A549 (cell line): Measurements from ENCODE around the gene KRT81. TPM values are rescaled to one million over a fixed set of nuclear protein-coding genes. Genes with fewer than 3 reads are reported as not detected.
A peak's percentile ranks its signal among the peaks of the same experiment; 100 is the strongest.

ENCODE experiments used
- ATAC-seq, 2 experiments: fragments of 200-7000 bp in 1 of 2; fragments of >200 bp in 1 of 2; cut with Nextera tagmentation in 1 of 2; cut with Tn5 transposase in 1 of 2; 3 replicates each; pipeline versions ENCODE4 v1.8.0 to v1.9.1; 2018 to 2020; ENCODE audit warnings: mild to moderate bottlenecking in 1 of 2, moderate library complexity in 1 of 2
- CTCF ChIA-PET: fragments of 300-600 bp; sonication (Branson Sonifier 250); formaldehyde crosslinking; extraction: SDS; loops from one replicate; lab custom pipeline; 2021; ENCODE audit warnings: antibody characterized with exemption, inconsistent platforms; lab: Yijun Ruan, JAX
- POLR2A ChIA-PET: fragments of 350-600 bp; formaldehyde crosslinking; extraction: SDS; loops from one replicate; lab custom pipeline; 2021; ENCODE audit warnings: antibody characterized with exemption, inconsistent platforms; lab: Yijun Ruan, JAX
- DNase-seq, 2 experiments: peaks; one replicate each; pipeline versions ENCODE4 v3.0.0 to v3.0.0-alpha.2; 2011 to 2016; ENCODE audit warnings: low read depth in 1 of 2, low spot score in 1 of 2
- FAIRE-seq: peaks from 2 replicates; lab custom pipeline; 2011; peaks lifted over from hg19 to GRCh38; lab: Jason Lieb, UNC
- H3K27ac ChIP-seq, 2 experiments: fragments of >200 bp; sonication (Bioruptor Twin); formaldehyde crosslinking; 3 replicates each; pipeline ENCODE4 v1.5.1; 2016 to 2017
- H3K4me1 ChIP-seq: fragments of >200 bp; sonication (Bioruptor Twin); formaldehyde crosslinking; 3 replicates; pipeline ENCODE4 v1.6.1; 2016
- H3K4me2 ChIP-seq: fragments of >200 bp; sonication (Bioruptor Twin); formaldehyde crosslinking; 3 replicates; pipeline ENCODE4 v1.6.1; 2016
- H3K4me3 ChIP-seq: fragments of >200 bp; sonication (Bioruptor Twin); formaldehyde crosslinking; 3 replicates; pipeline ENCODE4 v1.5.1; 2016
- H3K9me3 ChIP-seq: fragments of >200 bp; sonication (Bioruptor Twin); formaldehyde crosslinking; 3 replicates; pipeline ENCODE4 v1.6.1; 2016
- ATOH8 ChIP-seq: fragments of 250-450 bp; sonication (Bioruptor Pico); IDR thresholded peaks from 2 replicates; pipeline ENCODE4 v1.5.0; 2020; ENCODE audit warnings: low read depth, mild to moderate bottlenecking, moderate library complexity
- EHF ChIP-seq: fragments of 250-450 bp; sonication (Bioruptor Pico); IDR thresholded peaks from 2 replicates; pipeline ENCODE4 v1.5.0; 2020; ENCODE audit warnings: mild to moderate bottlenecking
- FOSB ChIP-seq: fragments of 250-450 bp; sonication (Bioruptor Pico); IDR thresholded peaks from 2 replicates; pipeline ENCODE4 v1.5.0; 2020; ENCODE audit warnings: mild to moderate bottlenecking, moderate library complexity
- FOXS1 ChIP-seq: fragments of 250-450 bp; sonication (Bioruptor Pico); IDR thresholded peaks from 2 replicates; pipeline ENCODE4 v1.5.0; 2020; ENCODE audit warnings: mild to moderate bottlenecking, moderate library complexity
- GATA3 ChIP-seq: IDR thresholded peaks from 2 replicates; pipeline ENCODE4 v1.6.1; 2012; ENCODE audit warnings: borderline replicate concordance
- HMGXB4 ChIP-seq: fragments of 250-450 bp; sonication (Bioruptor Pico); IDR thresholded peaks from 2 replicates; pipeline ENCODE4 v1.5.0; 2021; ENCODE audit warnings: mild to moderate bottlenecking, moderate library complexity, borderline replicate concordance
- HOXB13 ChIP-seq: fragments of 250-450 bp; sonication (Bioruptor Pico); IDR thresholded peaks from 2 replicates; pipeline ENCODE4 v1.5.0; 2020; ENCODE audit warnings: low read depth, mild to moderate bottlenecking, moderate library complexity
- HOXB5 ChIP-seq: fragments of 250-450 bp; sonication (Bioruptor Pico); IDR thresholded peaks from 2 replicates; pipeline ENCODE4 v1.5.0; 2020; ENCODE audit warnings: mild to moderate bottlenecking, moderate library complexity
- KDM1A ChIP-seq: fragments of 200-600 bp; sonication (generic); IDR thresholded peaks from 2 replicates; pipeline ENCODE4 v1.6.1; 2016; ENCODE audit warnings: low read depth, mild to moderate bottlenecking
- NR3C1 ChIP-seq: fragments of >200 bp; sonication (Bioruptor Twin); formaldehyde crosslinking; IDR thresholded peaks from 3 replicates; pipeline ENCODE4 v1.6.1; 2017
- PBX3 ChIP-seq: IDR thresholded peaks from 2 replicates; pipeline ENCODE4 v1.6.1; 2012
- POLR2A ChIP-seq: IDR thresholded peaks from 2 replicates; pipeline ENCODE4 v1.6.1; 2012; ENCODE audit warnings: mild to moderate bottlenecking, low read length
- POLR2AphosphoS2 ChIP-seq: conservative IDR thresholded peaks from 2 replicates; pipeline ENCODE4 v1.6.1; 2012; ENCODE audit warnings: low read length, improper control_type of control experiment, inconsistent platforms
- RAD21 ChIP-seq, 2 experiments: fragments of >200 bp in 1 of 2; sonication (Bioruptor Twin) in 1 of 2; formaldehyde crosslinking in 1 of 2; IDR thresholded peaks in 1 of 2; conservative IDR thresholded peaks in 1 of 2; 2 replicates in 1 of 2; 3 replicates in 1 of 2; pipeline ENCODE4 v1.6.1; 2012 to 2018; ENCODE audit warnings: inconsistent platforms in 1 of 2
- RARB ChIP-seq: fragments of 250-450 bp; sonication (Bioruptor Pico); IDR thresholded peaks from 2 replicates; pipeline ENCODE4 v1.8.0; 2021; ENCODE audit warnings: mild to moderate bottlenecking, moderate library complexity
- REST ChIP-seq: fragments of 200-600 bp; sonication (generic); IDR thresholded peaks from 2 replicates; pipeline ENCODE4 v1.6.1; 2016; ENCODE audit warnings: antibody characterized with exemption, mild to moderate bottlenecking, moderate library complexity
- SMC3 ChIP-seq: fragments of >200 bp; sonication (Bioruptor Twin); formaldehyde crosslinking; IDR thresholded peaks from 3 replicates; pipeline ENCODE4 v1.6.1; 2018; ENCODE audit warnings: inconsistent platforms
- TFCP2L1 ChIP-seq: fragments of 250-450 bp; sonication (Bioruptor Pico); IDR thresholded peaks from 2 replicates; pipeline ENCODE4 v1.5.0; 2021; ENCODE audit warnings: mild to moderate bottlenecking
- WGBS: methylation state at CpG from one replicate; pipeline ENCODE4 v1.1.6; 2017; ENCODE audit errors: missing lambda C conversion rate; 5-methylcytosine and 5-hydroxymethylcytosine counted together
- polyA plus RNA-seq, 4 experiments: library from polyadenylated mRNA; depleted of rRNA in 3 of 4; stranded (reverse); fragments of >200 nt; fragmentation: RNase III in 1 of 4; extraction: RNeasy Plus Mini Kit Qiagen cat#74134 plus additional on column Dnase treatment in 1 of 4; gene quantifications; 2 replicates in 3 of 4; 3 replicates in 1 of 4; pipeline ENCODE4 v1.2.3, GENCODE V29; 2011 to 2017
- TF ChIP-seq, protein P1 (sequence below): fragments of 450-650 bp; IDR thresholded peaks from 2 replicates; pipeline ENCODE4 v1.6.1; 2014; ENCODE audit warnings: antibody characterized with exemption
- TF ChIP-seq, protein P2 (sequence below): IDR thresholded peaks from 2 replicates; pipeline ENCODE4 v1.6.1; 2012; ENCODE audit warnings: low read depth, borderline replicate concordance
- TF ChIP-seq, protein P3 (sequence below): fragments of >200 bp; sonication (Bioruptor Twin); formaldehyde crosslinking; IDR thresholded peaks from 2 replicates; pipeline ENCODE4 v1.6.1; 2016

Gene KRT81
- polyA plus RNA-seq, 2 of the 4 experiments (the other 2 are of a cell fraction): 1,799 to 3,643 TPM

- TF ChIP-seq, protein P1, sequence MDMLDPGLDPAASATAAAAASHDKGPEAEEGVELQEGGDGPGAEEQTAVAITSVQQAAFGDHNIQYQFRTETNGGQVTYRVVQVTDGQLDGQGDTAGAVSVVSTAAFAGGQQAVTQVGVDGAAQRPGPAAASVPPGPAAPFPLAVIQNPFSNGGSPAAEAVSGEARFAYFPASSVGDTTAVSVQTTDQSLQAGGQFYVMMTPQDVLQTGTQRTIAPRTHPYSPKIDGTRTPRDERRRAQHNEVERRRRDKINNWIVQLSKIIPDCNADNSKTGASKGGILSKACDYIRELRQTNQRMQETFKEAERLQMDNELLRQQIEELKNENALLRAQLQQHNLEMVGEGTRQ: no peak
- no peak for TF ChIP-seq KDM1A
Observed at GRCh38 chr12:52285172-52285745, 6.1 kb downstream of the KRT81 start (continued).

DNA sequence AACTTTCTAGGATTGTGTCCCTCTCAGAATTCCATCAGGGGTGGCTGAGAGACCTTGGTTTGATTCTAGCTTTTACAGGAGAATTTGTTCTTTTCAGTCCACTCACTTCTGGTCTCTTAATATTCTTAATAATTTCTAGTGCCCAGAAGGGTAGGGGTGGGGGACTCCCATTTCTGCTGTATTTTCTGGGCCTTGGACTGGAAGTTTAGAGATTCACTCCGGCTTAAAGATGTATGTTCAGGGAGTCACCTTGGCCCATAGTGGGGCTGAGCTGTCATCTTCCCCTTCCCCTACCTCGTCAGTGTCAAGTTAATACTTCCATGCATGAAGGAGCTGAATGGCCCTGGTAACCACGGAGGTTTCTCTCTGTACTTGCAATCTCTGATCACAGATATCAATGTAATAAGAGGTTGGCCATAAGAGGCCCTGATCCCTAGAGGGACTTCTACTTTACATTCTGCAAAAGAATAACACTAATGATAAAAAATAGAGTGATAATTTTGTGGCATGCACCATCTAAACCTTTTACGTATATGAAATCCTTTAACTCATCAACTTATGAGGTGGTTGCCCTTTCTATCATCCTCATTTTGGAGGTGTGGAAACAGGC is 6.7 kb downstream of the KRT81 start:
- ChIA-PET POLR2A (interaction anchor here (0.7 to 11.7 kb wide), 13 partner anchors 9 to 1251 kb away, joined by 3 to 383 read pairs (median 7); partner anchors contain the start of gene KRT80), CTCF (interaction anchor here (0.9 to 15.3 kb wide), 15 partner anchors 13 to 696 kb away, joined by 3 to 387 read pairs (median 6); partner anchors contain the start of gene KRT83)
- Histone ChIP-seq H3K4me1 (peaks cover 62% of the 10 kb centered on the region), H3K4me2 (peak overlapping the region; percentile 94), H3K9me3 (no peaks in the 10 kb centered on the region), H3K27ac (peak overlapping the region; percentile 96 to 100), H3K4me3 (peak overlapping the region; percentile 59; the same call in 1 of the 3 replicates)
- ATAC-seq (no peak), FAIRE-seq (peak; percentile 94), DNase-seq (peak in 1 of 2 experiments; percentile 76)
- TF ChIP-seq RARB (peak; percentile 70), NR3C1 (no peak), RAD21 (conservative IDR thresholded peaks at IDR 0.05 in 1 of 2, IDR thresholded peaks at IDR 0.05 in 1 of 2) (peak in 1 of 2 experiments; percentile 2; a peak in 1 of 5 replicates), GATA3 (no peak; the same call in 1 of the 2 replicates), HOXB5 (CRISPR knock-in tag) (peak; percentile 1), FOXS1 (CRISPR knock-in tag) (0 out of 2 replicates have a peak, but pooled peaks have one; percentile 11), HMGXB4 (peak; percentile 15), ATOH8 (CRISPR knock-in tag) (0 out of 2 replicates have a peak, but pooled peaks have one; percentile 2), EHF (CRISPR knock-in tag) (peak; percentile 54), POLR2AphosphoS2 (peak; percentile 25; the same call in 1 of the 2 replicates), REST (no peak), SMC3 (no peak), PBX3 (peak; percentile 89), POLR2A (peak; percentile 55), HOXB13 (CRISPR knock-in tag) (no peak; the same call in none of the 2 replicates), FOSB (CRISPR knock-in tag) (peak; percentile 73), TFCP2L1 (CRISPR knock-in tag) (peak; percentile 49; the same call in 1 of the 2 replicates)
- TF ChIP-seq, protein P2, sequence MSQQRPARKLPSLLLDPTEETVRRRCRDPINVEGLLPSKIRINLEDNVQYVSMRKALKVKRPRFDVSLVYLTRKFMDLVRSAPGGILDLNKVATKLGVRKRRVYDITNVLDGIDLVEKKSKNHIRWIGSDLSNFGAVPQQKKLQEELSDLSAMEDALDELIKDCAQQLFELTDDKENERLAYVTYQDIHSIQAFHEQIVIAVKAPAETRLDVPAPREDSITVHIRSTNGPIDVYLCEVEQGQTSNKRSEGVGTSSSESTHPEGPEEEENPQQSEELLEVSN: 0 out of 2 replicates have a peak, but pooled peaks have one; percentile 41
- TF ChIP-seq, protein P3, sequence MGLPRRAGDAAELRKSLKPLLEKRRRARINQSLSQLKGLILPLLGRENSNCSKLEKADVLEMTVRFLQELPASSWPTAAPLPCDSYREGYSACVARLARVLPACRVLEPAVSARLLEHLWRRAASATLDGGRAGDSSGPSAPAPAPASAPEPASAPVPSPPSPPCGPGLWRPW: 0 out of 2 replicates have a peak, but pooled peaks have one; percentile 30
- WGBS: 6% methylated on average over 4 of the region's 4 CpGs
